SU-DHL-6 (cell line): ENCODE data around the gene CSF2.
"Not testable (repeated sequence)": the region's sequence is repeated elsewhere in the genome, so short reads cannot be mapped to it uniquely, and the experiment has no call there.

Source experiments
- H2AFZ ChIP-seq: fragments of 200-600 bp; sonication (generic); 2 replicates; pipeline ENCODE4 v1.6.1; 2014; ENCODE audit warnings: low read depth, mild to moderate bottlenecking, moderate library complexity, mixed read lengths, antibody characterized with exemption, low read length; ENCODE audit not compliant: severe bottlenecking
- H3F3A ChIP-seq: fragments of 200-600 bp; shearing (Covaris generic); 2 replicates; pipeline ENCODE4 v1.6.0; 2016; ENCODE audit warnings: antibody characterized with exemption, mild to moderate bottlenecking; ENCODE audit not compliant: insufficient read depth
- H3K27ac ChIP-seq: fragments of 200-600 bp; sonication (generic); 2 replicates; pipeline ENCODE4 v1.5.1; 2016; ENCODE audit warnings: low read depth, mild to moderate bottlenecking, low read length, moderate library complexity, mixed read lengths
- H3K27me3 ChIP-seq: fragments of 200-600 bp; sonication (generic), shearing (Covaris generic); 2 replicates; pipeline ENCODE4 v1.6.0; 2014; ENCODE audit warnings: mild to moderate bottlenecking, low read length
- H3K36me3 ChIP-seq: fragments of 200-600 bp; sonication (generic); 2 replicates; pipeline ENCODE4 v1.6.1; 2014; ENCODE audit warnings: mild to moderate bottlenecking, low read length, mixed read lengths
- H3K4me2 ChIP-seq: fragments of 300-600, 200-600 bp; shearing (Covaris generic), sonication (generic); 2 replicates; pipeline ENCODE4 v1.6.0; 2014; ENCODE audit warnings: low read length, low read depth, mild to moderate bottlenecking; ENCODE audit not compliant: poor library complexity, severe bottlenecking
- H3K4me3 ChIP-seq: fragments of 200-600 bp; sonication (generic); 2 replicates; pipeline ENCODE4 v1.5.1; 2014; ENCODE audit warnings: antibody characterized with exemption, low read length, mild to moderate bottlenecking, mixed read lengths; ENCODE audit not compliant: insufficient read depth, poor library complexity, severe bottlenecking
- H3K79me2 ChIP-seq: fragments of 200-600 bp; sonication (generic); 2 replicates; pipeline ENCODE4 v1.6.1; 2014; ENCODE audit warnings: mild to moderate bottlenecking, low read length, moderate library complexity; ENCODE audit not compliant: insufficient read depth
- H3K9ac ChIP-seq: fragments of 200-600 bp; sonication (generic); 2 replicates; pipeline ENCODE4 v1.7.0; 2014; ENCODE audit warnings: mild to moderate bottlenecking, low read length
- H3K9me2 ChIP-seq: fragments of 200-600 bp; sonication (generic); replicated peaks from 2 replicates; pipeline ENCODE4 v1.6.1; 2014; ENCODE audit warnings: low read length; ENCODE audit not compliant: insufficient read depth
- H3K9me3 ChIP-seq: fragments of 200-600 bp; sonication (generic); 2 replicates; pipeline ENCODE4 v1.6.1; 2014; ENCODE audit warnings: low read length, mixed read lengths; ENCODE audit not compliant: insufficient read depth
- H4K20me1 ChIP-seq: fragments of 200-600 bp; sonication (generic); 2 replicates; pipeline ENCODE4 v1.6.1; 2014; ENCODE audit warnings: low read depth, mild to moderate bottlenecking, antibody characterized with exemption, low read length, moderate library complexity, mixed read lengths
- CTCF ChIP-seq: fragments of 200-600 bp; sonication (generic); IDR thresholded peaks from one replicate; pipeline ENCODE4 v1.5.1; 2017; ENCODE audit warnings: antibody characterized with exemption, mild to moderate bottlenecking, low read length, moderate library complexity; ENCODE audit not compliant: insufficient read depth, poor library complexity, severe bottlenecking
- EZH2phosphoT487 ChIP-seq: fragments of 200-600 bp; sonication (generic), shearing (Covaris generic); conservative IDR thresholded peaks from 2 replicates; pipeline ENCODE4 v1.6.1; 2018; ENCODE audit warnings: mild to moderate bottlenecking, antibody characterized with exemption, low read length, moderate library complexity, mixed read lengths

Gene CSF2

DNA sequence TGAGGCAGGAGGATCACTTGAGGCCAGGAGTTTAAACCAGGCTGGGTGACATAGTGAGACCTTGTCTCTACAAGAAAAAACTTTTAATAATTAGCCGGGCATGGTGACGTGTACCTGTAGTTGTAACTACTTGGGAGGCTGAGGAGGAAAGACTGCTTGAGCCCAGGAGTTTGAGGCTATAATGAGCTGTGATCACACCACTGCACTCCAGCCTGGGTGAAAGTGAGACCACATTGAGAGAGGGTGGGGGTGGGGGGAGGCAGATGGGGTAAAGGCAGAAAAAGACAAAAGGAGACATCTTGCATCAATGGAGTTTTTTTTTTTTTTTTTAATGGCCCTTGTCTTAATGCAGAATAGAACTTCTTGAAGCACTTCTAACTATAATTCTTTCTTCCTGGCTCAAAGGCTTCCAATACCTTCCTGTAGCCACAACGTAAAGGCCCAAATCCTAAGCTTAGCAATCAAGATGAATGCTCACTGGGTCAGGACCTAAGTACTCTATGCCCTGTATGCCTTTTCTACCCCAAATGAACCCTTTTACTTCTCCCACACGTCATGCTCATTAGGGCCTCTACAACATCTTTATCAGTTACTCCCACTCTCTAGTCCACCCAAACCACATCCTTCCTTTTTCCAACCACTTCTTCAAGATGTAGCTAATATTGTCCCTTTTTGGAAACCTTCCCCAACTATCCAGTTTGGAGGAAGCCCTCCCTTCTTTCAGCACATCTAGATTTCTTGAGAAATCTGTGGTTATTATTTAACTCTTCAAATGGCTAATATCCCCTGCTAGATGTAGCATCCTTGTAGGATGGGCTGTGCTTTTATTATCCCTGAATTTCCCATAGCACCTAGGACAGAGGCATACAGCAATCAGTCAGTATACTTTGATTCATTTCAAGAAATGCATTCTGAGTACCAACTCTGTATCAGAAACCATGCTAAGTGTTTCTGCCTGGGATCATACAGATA lies 40.8 kb downstream of the CSF2 start:
- H3F3A ChIP-seq = no peaks in the 10 kb centered on the region

DNA sequence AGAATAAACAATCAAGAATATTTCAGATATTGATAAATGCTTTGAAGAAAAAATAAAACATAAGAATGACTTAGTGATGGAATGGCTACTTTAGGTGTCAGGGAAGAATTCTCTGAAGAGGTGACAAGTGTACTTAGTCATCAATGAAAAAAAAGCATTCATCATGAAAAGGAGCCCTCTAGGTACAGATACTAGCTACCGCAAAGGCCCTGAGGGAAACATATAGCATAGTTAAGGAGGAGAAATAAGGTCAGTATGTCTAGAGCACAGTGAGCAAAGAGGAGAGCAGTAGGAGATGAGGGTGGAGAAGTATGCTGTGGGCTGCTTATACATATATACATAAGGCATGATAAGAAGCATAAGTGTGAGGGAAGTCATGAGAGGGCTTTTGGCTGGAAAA lies 41.8 kb downstream of the CSF2 start:
- Histone ChIP-seq H3K79me2 (no peaks in the 10 kb centered on the region), H3K4me3 (no peak overlapping the region), H4K20me1 (no peaks in the 10 kb centered on the region), H3K36me3 (no peaks in the 10 kb centered on the region), H3K9me3 (no peaks in the 10 kb centered on the region), H3K27me3 (no peaks in the 10 kb centered on the region), H3K27ac (no peak overlapping the region), H3K4me2 (no peak overlapping the region), H3F3A (no peaks in the 10 kb centered on the region), H3K9ac (no peak overlapping the region), H2AFZ (no peak overlapping the region), H3K9me2 (no peaks in the 10 kb centered on the region)
- TF ChIP-seq CTCF = no peak

More for the DNA sequence above, 40.8 kb downstream of the CSF2 start:
- no peak for TF ChIP-seq EZH2phosphoT487
- no peak for TF ChIP-seq CTCF
- H4K20me1 ChIP-seq = no peaks in the 10 kb centered on the region
- H3K27ac ChIP-seq = no peak overlapping the region
- H3K79me2 ChIP-seq = no peaks in the 10 kb centered on the region
- H3K4me2 ChIP-seq = no peak overlapping the region
- no peaks in the 10 kb centered on the region for H3K9me3 ChIP-seq
- no peak overlapping the region for H2AFZ ChIP-seq
- H3K4me3 ChIP-seq = no peak overlapping the region
- no peak overlapping the region for H3K9ac ChIP-seq
- H3K9me2 ChIP-seq = no peaks in the 10 kb centered on the region
- no peaks in the 10 kb centered on the region for H3K27me3 ChIP-seq
- H3K36me3 ChIP-seq = no peaks in the 10 kb centered on the region

DNA sequence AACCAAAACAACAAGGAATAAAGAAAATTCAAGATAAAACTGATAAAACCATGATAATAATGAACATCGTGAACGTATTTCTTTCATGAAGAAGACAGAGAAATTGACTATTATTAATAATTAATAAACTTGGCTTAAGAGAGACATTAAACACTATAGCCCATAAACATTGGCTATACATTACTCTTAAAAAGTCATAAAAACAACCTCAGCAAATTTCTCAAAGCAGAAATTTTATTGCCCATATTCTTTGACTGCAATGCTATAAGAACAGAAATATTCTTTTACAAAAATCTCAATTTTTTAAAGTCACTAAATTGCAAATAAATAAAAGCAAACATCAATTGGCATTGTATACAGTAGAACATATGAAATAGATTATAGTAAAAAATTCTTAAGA lies 42.5 kb downstream of the CSF2 start:
- Histone ChIP-seq H3K27ac (no peak overlapping the region), H2AFZ (no peak overlapping the region), H3F3A (no peaks in the 10 kb centered on the region), H3K9me3 (no peaks in the 10 kb centered on the region), H3K27me3 (no peaks in the 10 kb centered on the region), H4K20me1 (no peaks in the 10 kb centered on the region), H3K9ac (no peak overlapping the region), H3K4me3 (no peak overlapping the region), H3K4me2 (no peak overlapping the region), H3K36me3 (no peaks in the 10 kb centered on the region), H3K79me2 (no peaks in the 10 kb centered on the region), H3K9me2 (no peaks in the 10 kb centered on the region)
- TF ChIP-seq CTCF = no peak
- no peak for TF ChIP-seq EZH2phosphoT487

GRCh38 chr5:132116909-132117489 lies 43.4 kb downstream of the CSF2 start:
- not testable (repeated sequence) for H3K27ac ChIP-seq, H3F3A ChIP-seq, H3K79me2 ChIP-seq, H4K20me1 ChIP-seq, H3K27me3 ChIP-seq, H3K9ac ChIP-seq, H3K36me3 ChIP-seq, H2AFZ ChIP-seq, H3K9me3 ChIP-seq, H3K4me2 ChIP-seq, H3K4me3 ChIP-seq, H3K9me2 ChIP-seq

DNA sequence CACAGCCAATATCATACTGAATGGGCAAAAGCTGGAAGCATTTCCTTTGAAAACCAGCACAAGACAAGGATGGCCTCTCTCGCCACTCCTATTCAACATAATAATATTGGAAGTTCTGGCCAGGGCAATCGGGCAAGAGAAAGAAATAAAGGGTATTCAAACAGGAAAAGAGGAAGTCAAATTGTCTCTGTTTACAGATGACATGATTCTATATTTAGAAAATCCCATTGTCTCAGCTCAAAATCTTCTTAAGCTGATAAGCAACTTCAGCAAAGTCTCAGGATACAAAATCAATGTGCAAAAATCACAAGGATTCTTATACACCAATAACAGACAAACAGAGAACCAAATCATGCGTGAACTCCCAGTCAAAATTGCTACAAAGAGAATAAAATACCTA lies 47.1 kb downstream of the CSF2 start:
- H4K20me1 ChIP-seq, H3K9me2 ChIP-seq, H3K4me2 ChIP-seq: not testable (repeated sequence)

More for the DNA sequence above, 47.1 kb downstream of the CSF2 start:
- H3K27ac ChIP-seq, H3K9ac ChIP-seq, H3F3A ChIP-seq, H3K4me3 ChIP-seq, H3K79me2 ChIP-seq, H3K27me3 ChIP-seq, H2AFZ ChIP-seq, H3K36me3 ChIP-seq, H3K9me3 ChIP-seq: not testable (repeated sequence)
